Kidney glomerular epithelial cell (primary cell): Measurements from ENCODE around the gene CSNK2A1.
"Not testable (repeated sequence)": the region's sequence is repeated elsewhere in the genome, so short reads cannot be mapped to it uniquely, and the experiment has no call there.

Experiments
- DNase-seq: peaks from one replicate; lab custom pipeline; 2025; lab: John Stamatoyannopoulos, UW

The CSNK2A1 gene

GRCh38 chr20:454951-455350 lies 88.6 kb downstream of the CSNK2A1 start:
- no peak for DNase-seq

- not testable (repeated sequence) for DNase-seq
These were observed 91.6 kb downstream of the CSNK2A1 start for GRCh38 chr20:452021-452420.

- no peak for DNase-seq
These were observed 97.9 kb downstream of the CSNK2A1 start for GRCh38 chr20:445514-446336.

GRCh38 chr20:444862-445426 lies 98.6 kb downstream of the CSNK2A1 start:
- DNase-seq: no peak

GRCh38 chr20:444117-444516 lies 99.5 kb downstream of the CSNK2A1 start:
- DNase-seq: no peak

- DNase-seq: no peak
These were observed 100.3 kb downstream of the CSNK2A1 start for GRCh38 chr20:443223-443775.

GRCh38 chr20:440636-441035 lies 103.0 kb downstream of the CSNK2A1 start:
- no peak for DNase-seq

GRCh38 chr20:440148-440547 lies 103.4 kb downstream of the CSNK2A1 start:
- DNase-seq: no peak

- no peak for DNase-seq
These were observed 104.8 kb downstream of the CSNK2A1 start for GRCh38 chr20:438571-439469.

GRCh38 chr20:437787-438486 lies 105.7 kb downstream of the CSNK2A1 start:
- no peak for DNase-seq

GRCh38 chr20:436476-436875 lies 107.1 kb downstream of the CSNK2A1 start:
- no peak for DNase-seq

- DNase-seq: no peak
These were observed 108.0 kb downstream of the CSNK2A1 start for GRCh38 chr20:435558-435957.

GRCh38 chr20:434661-435419 lies 108.8 kb downstream of the CSNK2A1 start:
- no peak for DNase-seq

- DNase-seq: no peak
These were observed 109.4 kb downstream of the CSNK2A1 start for GRCh38 chr20:434221-434620.

GRCh38 chr20:433300-433975 lies 110.2 kb downstream of the CSNK2A1 start:
- DNase-seq: peak; percentile 49

GRCh38 chr20:432677-433299 lies 110.8 kb downstream of the CSNK2A1 start:
- no peak for DNase-seq

- no peak for DNase-seq
These were observed 111.4 kb downstream of the CSNK2A1 start for GRCh38 chr20:432208-432607.

- DNase-seq: peak; percentile 65
These were observed 112.3 kb downstream of the CSNK2A1 start for GRCh38 chr20:431012-431904.
